Skeletal muscle tissue (tissue), 4 donors: ENCODE data around the gene TRIM29. TPM values are rescaled to one million over a fixed set of nuclear protein-coding genes. Genes with fewer than 3 reads are reported as not detected.
A peak's percentile ranks its signal among the peaks of the same experiment; 100 is the strongest.
"Not testable (repeated sequence)": the region's sequence is repeated elsewhere in the genome, so short reads cannot be mapped to it uniquely, and the experiment has no call there.

Experiments used
- H3K27ac ChIP-seq: one replicate; pipeline ENCODE4 v1.7.0; 2013; ENCODE audit warnings: mild to moderate bottlenecking, low read depth, low read length, inconsistent platforms
- H3K27me3 ChIP-seq, 3 donors: one replicate each; pipeline ENCODE4 v1.7.0; 2013; ENCODE audit warnings: low read length in 3 of 3; ENCODE audit not compliant: control insufficient read depth in 3 of 3, insufficient read depth in 3 of 3
- H3K36me3 ChIP-seq, 3 donors: one replicate each; pipeline ENCODE4 v1.7.0; 2013; ENCODE audit warnings: low read length in 3 of 3; ENCODE audit not compliant: control insufficient read depth in 3 of 3, insufficient read depth in 3 of 3
- H3K4me1 ChIP-seq, 3 donors: one replicate each; pipeline ENCODE4 v1.7.0; 2013; ENCODE audit warnings: low read length in 3 of 3, mild to moderate bottlenecking in 3 of 3; ENCODE audit not compliant: control insufficient read depth in 3 of 3, insufficient read depth in 3 of 3
- H3K4me3 ChIP-seq, 3 donors: one replicate each; pipeline ENCODE4 v1.7.0; 2013; ENCODE audit warnings: low read length in 3 of 3
- H3K9ac ChIP-seq, 3 donors: one replicate each; pipeline ENCODE4 v1.7.0; 2013; ENCODE audit warnings: low read length in 3 of 3, mild to moderate bottlenecking in 3 of 3, moderate library complexity in 2 of 3, low read depth in 1 of 3
- H3K9me3 ChIP-seq, 3 donors: one replicate each; pipeline ENCODE4 v1.7.0; 2013; ENCODE audit warnings: low read length in 3 of 3; ENCODE audit not compliant: control insufficient read depth in 3 of 3
- total RNA-seq: library from RNA; depleted of rRNA; stranded (reverse); fragments of >200 nt; gene quantifications from one replicate; pipeline ENCODE4 v1.2.3, GENCODE V29; 2014
- donor health status: Osteomylitis.

Gene TRIM29
- total RNA-seq, 1 donor from 2014 or later, result 0.52 TPM

GRCh38 chr11:120182372-120182771 lies 44.5 kb upstream of the TRIM29 start:
- Histone ChIP-seq H3K9ac (no peak overlapping the region), H3K27me3 (peaks cover 0 to 14% (median 0%) of the 10 kb centered on the region in 3 donors), H3K27ac (peak overlapping the region; percentile 81), H3K36me3 (no peaks in the 10 kb centered on the region), H3K4me1 (peaks cover 32 to 47% (median 34%) of the 10 kb centered on the region in 3 donors), H3K4me3 (no peak overlapping the region), H3K9me3 (no peaks in the 10 kb centered on the region)

- H3K27me3 ChIP-seq, result peaks cover 0 to 14% (median 0%) of the 10 kb centered on the region in 3 donors
- peaks cover 23 to 38% (median 26%) of the 10 kb centered on the region in 3 donors for H3K4me1 ChIP-seq
- no peak overlapping the region for H3K4me3 ChIP-seq
- no peak overlapping the region for H3K9ac ChIP-seq
- no peak overlapping the region for H3K27ac ChIP-seq
- no peaks in the 10 kb centered on the region for H3K36me3 ChIP-seq
- no peaks in the 10 kb centered on the region for H3K9me3 ChIP-seq
These were observed 43.6 kb upstream of the TRIM29 start for GRCh38 chr11:120181376-120181975.

GRCh38 chr11:120180551-120181232 lies 42.8 kb upstream of the TRIM29 start:
- H3K4me1 ChIP-seq, result peaks cover 17 to 33% (median 26%) of the 10 kb centered on the region in 3 donors
- H3K27me3 ChIP-seq, result peaks cover 0 to 15% (median 0%) of the 10 kb centered on the region in 3 donors
- no peaks in the 10 kb centered on the region for H3K36me3 ChIP-seq
- peak overlapping the region; percentile 50 for H3K27ac ChIP-seq
- no peak overlapping the region for H3K4me3 ChIP-seq
- H3K9ac ChIP-seq, result peak overlapping the region in 1 of 3 donors; percentile 45
- no peaks in the 10 kb centered on the region for H3K9me3 ChIP-seq

GRCh38 chr11:120180063-120180462 lies 42.1 kb upstream of the TRIM29 start:
- not testable (repeated sequence) for H3K4me3 ChIP-seq, H3K9me3 ChIP-seq, H3K36me3 ChIP-seq, H3K9ac ChIP-seq
- Histone ChIP-seq H3K4me1 (peaks cover 17 to 33% (median 26%) of the 10 kb centered on the region in 3 donors), H3K27me3 (peaks cover 0 to 18% (median 0%) of the 10 kb centered on the region in 3 donors), H3K27ac (peak overlapping the region; percentile 50)

GRCh38 chr11:120179057-120179672 lies 41.3 kb upstream of the TRIM29 start:
- H3K9me3 ChIP-seq, result no peaks in the 10 kb centered on the region
- peak overlapping the region; percentile 18 for H3K27ac ChIP-seq
- no peak overlapping the region for H3K9ac ChIP-seq
- peaks cover 0 to 13% (median 0%) of the 10 kb centered on the region in 3 donors for H3K27me3 ChIP-seq
- no peak overlapping the region for H3K4me3 ChIP-seq
- peaks cover 17 to 30% (median 26%) of the 10 kb centered on the region in 3 donors for H3K4me1 ChIP-seq
- H3K36me3 ChIP-seq, result no peaks in the 10 kb centered on the region

- Histone ChIP-seq H3K27ac (peak overlapping the region; percentile 18), H3K9ac (no peak overlapping the region), H3K9me3 (no peaks in the 10 kb centered on the region), H3K4me3 (no peak overlapping the region), H3K36me3 (no peaks in the 10 kb centered on the region), H3K4me1 (peaks cover 15 to 26% (median 22%) of the 10 kb centered on the region in 3 donors), H3K27me3 (peaks cover 0 to 11% (median 4%) of the 10 kb centered on the region in 3 donors)
These were observed 40.7 kb upstream of the TRIM29 start for GRCh38 chr11:120178561-120179056.

- Histone ChIP-seq H3K27ac (no peak overlapping the region), H3K4me1 (peaks cover 7 to 15% (median 12%) of the 10 kb centered on the region in 3 donors), H3K9ac (no peak overlapping the region), H3K4me3 (no peak overlapping the region), H3K27me3 (peaks cover 20 to 45% (median 25%) of the 10 kb centered on the region in 3 donors), H3K36me3 (no peaks in the 10 kb centered on the region), H3K9me3 (no peaks in the 10 kb centered on the region)
These were observed 37.0 kb upstream of the TRIM29 start for GRCh38 chr11:120174866-120175265.

- H3K4me3 ChIP-seq, result no peak overlapping the region
- peaks cover 11 to 17% (median 16%) of the 10 kb centered on the region in 3 donors for H3K4me1 ChIP-seq
- no peaks in the 10 kb centered on the region for H3K9me3 ChIP-seq
- H3K27me3 ChIP-seq, result peaks cover 27 to 50% (median 31%) of the 10 kb centered on the region in 3 donors
- no peak overlapping the region for H3K27ac ChIP-seq
- no peak overlapping the region for H3K9ac ChIP-seq
- H3K36me3 ChIP-seq, result no peaks in the 10 kb centered on the region
These were observed 35.9 kb upstream of the TRIM29 start for GRCh38 chr11:120173807-120174206.

GRCh38 chr11:120173019-120173705 lies 35.2 kb upstream of the TRIM29 start:
- Histone ChIP-seq H3K27me3 (peaks cover 33 to 56% (median 38%) of the 10 kb centered on the region in 3 donors), H3K27ac (no peak overlapping the region), H3K36me3 (no peaks in the 10 kb centered on the region), H3K9me3 (no peaks in the 10 kb centered on the region), H3K9ac (no peak overlapping the region), H3K4me3 (no peak overlapping the region), H3K4me1 (peaks cover 14 to 24% (median 18%) of the 10 kb centered on the region in 3 donors)
